Activated CD8-positive, alpha-beta memory T cell treated with anti-CD3 and anti-CD28 coated beads, Interleukin-2, amount 50 U/mL, for 48 hours (primary cell): ENCODE measurements around the gene RALB.

Experiments
- DNase-seq: peaks from one replicate; pipeline ENCODE4 v3.0.0-alpha.2; 2020

The RALB gene

DNA sequence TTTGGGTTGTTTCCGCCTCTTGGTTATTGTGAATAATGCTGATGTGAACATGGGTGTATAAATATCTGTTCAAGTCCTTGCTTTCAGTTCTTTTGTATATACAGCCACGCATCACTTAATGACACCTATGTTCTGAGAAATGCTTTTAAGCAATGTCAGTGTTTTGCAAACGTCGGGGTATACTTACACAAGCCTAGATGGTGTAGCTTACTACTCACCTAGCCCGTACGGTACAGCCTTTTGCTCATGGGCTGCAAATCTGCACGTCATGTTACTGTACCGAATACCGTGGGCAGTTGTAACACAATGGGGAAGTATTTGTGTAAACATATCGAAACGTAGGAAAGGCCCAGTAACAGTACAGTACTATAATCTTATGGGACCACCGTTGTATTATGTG, 12.4 kb downstream of the RALB start:
- DNase-seq = no peak

GRCh38 chr2:120267348-120267747, 14.7 kb downstream of the RALB start:
- no peak for DNase-seq

- DNase-seq = no peak
Observed at GRCh38 chr2:120269076-120269744, 16.6 kb downstream of the RALB start.

DNA sequence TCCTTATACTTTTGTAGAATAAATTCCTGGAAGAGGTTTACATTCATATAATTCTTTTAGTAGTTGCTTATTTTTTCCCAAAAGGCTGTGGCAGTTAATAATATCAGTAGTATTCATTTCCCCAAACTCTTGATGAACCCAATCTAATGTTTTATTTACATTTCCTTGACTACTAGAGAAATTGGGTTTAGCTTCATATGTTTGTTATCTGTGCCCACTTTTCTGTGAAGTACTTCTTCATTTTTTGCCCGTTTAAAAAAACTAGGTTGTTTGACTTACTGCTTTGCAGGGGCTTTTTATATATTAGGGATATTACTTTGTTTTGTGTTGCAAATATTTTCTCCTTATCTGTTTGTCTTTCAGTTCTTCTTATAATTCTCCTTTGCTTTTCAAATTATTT, 17.2 kb downstream of the RALB start:
- no peak for DNase-seq

DNA sequence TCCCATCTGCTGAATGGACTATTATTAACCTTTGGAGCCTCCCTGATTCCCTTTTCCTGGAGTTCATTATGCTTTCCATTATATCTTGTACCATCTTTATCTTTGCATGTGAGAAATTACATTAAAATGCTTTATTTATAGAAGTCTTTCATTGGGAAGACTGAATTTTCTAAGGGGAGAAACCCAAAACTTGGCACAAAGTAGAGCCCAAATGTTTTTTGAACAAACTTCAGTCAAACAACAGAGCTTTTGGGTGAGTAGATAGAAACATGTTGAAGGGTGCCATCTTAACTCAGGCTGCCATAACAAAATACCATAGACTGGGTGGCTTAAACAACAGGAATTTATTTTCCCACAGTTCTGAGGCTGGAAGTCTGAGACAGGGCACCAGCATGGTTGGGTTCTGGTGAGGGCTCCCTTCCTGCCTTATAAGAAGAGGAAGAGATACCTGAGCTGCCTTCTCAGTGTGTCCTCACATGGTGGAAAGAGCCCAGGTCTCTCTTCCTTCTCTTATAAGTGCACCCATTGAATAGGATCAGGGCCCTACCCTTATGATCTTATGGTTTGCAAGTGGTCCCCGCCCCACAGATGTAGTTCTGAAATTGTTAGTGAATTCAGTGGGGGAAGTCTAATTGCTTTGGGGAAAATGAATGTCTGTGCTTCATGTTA, 19.2 kb downstream of the RALB start:
- DNase-seq = no peak

GRCh38 chr2:120272763-120273481, 20.3 kb downstream of the RALB start:
- DNase-seq = no peak

- no peak for DNase-seq
Observed at GRCh38 chr2:120275617-120276400, 23.2 kb downstream of the RALB start.

GRCh38 chr2:120277505-120278205, 25.0 kb downstream of the RALB start:
- DNase-seq = no peak

GRCh38 chr2:120278901-120279300, 26.2 kb downstream of the RALB start:
- no peak for DNase-seq

DNA sequence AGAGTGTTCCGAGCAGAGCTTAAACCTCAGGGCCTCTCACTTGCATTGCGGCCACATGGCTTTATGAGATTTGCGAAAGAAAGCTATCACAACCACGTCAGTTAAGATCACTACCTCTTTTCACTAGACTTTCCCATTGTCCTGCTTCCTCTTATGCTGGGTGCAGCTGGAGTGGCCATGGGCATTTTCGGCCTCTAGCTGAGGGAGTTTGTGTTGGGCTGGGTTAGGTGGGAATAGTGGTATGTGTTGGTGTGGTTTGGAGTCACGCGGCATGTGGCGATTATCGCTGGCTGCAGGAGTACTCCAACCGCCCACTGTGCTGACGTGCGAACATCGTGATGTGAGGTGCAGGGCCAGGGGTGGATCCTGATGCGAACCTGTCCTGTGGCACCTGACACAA, 27.1 kb downstream of the RALB start:
- DNase-seq = no peak

DNA sequence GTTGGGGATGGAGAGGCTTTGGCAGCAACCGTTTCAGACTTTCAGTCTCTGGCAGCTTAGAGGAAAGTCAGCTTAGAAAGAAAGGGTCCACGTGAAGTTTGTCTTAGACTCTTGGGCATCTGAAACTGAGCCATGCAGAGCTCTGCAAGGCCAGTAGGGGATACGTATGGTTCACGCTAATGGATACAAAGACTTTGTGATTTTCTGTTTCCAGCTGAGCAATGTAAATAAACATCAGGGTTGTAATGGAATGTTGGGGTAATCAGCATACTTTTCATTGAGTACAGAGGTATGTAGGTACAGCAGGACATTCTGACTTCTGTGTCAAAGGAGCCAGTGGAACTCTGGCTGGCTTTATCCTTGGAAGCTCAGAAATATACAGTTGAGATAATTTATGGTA, 31.0 kb downstream of the RALB start:
- DNase-seq = no peak

GRCh38 chr2:120285056-120285455, 32.4 kb downstream of the RALB start:
- DNase-seq = no peak

DNA sequence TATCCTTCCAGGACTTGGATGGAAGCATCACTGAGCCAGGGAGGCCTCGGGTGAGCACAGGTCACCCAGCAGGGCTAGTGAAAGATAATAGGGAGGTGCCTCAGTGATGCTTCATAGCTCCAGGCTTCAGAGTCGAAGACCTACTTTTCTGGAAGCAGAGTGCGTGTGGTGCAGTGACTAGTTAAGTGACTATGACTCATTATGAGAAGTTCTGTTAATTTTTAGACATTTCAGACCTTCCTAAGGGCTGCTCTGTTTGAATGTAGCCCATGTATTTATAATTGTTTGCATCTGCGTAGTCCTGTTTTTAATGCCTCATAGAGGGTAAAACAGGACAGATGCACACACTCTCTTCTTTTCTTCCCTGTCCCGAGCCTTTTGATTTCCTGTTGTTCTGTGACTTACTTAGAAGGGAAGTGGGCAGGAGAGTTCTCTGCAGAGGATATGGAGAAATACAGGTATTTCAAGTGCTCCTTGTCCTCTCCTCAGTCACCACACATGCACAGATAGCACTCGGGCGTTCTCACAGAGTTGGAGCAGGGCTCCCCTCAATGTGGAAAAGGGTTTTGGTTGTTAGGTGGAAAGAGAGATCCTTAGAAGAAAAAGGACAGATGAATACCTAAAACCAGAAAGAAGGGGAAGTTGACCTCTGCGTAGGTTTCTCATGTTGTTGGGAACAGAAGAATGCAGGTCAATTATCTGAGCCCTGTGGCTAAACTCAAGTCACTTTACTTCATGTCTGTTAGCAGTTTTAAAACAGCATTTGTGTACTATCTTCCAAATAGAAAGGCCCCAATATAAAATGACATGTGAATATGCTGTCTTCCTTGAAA, 34.7 kb downstream of the RALB start:
- no peak for DNase-seq

DNA sequence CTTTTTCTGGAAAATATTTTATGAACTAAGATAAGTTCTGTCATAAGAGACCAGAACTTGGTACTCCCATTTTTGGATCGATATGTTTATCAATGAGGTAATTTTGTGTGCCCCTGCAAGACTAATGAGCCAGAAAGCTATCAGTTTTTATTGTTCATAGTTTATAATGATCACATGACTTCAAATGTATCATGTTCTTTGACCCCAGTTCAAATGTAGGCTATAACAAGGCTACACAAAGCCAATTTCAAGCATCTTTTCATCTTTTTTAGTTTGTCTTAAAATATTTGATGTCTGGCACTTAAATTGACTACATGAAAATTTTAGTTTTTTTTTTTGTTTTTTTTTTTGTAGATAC, 35.3 kb downstream of the RALB start:
- DNase-seq = no peak

DNA sequence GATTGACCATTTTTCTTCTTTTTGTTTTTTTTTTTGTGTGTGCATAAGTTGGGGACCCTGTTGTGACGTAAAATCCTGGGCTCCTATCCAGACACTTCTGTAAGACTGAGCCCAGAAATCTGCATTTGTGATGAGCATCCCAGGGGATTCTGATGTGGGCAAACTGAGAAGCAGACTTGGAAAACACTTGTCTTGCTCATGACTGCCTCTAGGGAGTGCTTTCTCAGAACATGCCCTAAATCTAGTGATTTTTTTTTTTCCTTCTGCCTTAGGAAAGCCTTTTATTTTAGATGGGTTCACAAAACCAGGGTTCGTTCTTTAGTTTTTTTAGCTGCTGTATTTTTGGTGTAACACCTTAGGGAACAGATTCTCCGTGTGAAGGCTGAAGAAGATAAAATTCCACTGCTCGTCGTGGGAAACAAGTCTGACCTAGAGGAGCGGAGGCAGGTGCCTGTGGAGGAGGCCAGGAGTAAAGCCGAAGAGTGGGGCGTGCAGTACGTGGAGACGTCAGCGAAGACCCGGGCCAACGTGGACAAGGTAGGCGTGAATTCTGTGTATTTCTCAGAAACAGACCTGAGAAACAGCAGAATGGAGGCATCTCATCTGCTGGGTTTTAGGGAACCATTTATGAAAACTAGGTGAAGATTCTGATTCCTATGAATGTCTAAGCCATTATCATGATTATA, 36.7 kb downstream of the RALB start:
- no peak for DNase-seq

GRCh38 chr2:120290737-120291136, 38.1 kb downstream of the RALB start:
- DNase-seq = no peak

DNA sequence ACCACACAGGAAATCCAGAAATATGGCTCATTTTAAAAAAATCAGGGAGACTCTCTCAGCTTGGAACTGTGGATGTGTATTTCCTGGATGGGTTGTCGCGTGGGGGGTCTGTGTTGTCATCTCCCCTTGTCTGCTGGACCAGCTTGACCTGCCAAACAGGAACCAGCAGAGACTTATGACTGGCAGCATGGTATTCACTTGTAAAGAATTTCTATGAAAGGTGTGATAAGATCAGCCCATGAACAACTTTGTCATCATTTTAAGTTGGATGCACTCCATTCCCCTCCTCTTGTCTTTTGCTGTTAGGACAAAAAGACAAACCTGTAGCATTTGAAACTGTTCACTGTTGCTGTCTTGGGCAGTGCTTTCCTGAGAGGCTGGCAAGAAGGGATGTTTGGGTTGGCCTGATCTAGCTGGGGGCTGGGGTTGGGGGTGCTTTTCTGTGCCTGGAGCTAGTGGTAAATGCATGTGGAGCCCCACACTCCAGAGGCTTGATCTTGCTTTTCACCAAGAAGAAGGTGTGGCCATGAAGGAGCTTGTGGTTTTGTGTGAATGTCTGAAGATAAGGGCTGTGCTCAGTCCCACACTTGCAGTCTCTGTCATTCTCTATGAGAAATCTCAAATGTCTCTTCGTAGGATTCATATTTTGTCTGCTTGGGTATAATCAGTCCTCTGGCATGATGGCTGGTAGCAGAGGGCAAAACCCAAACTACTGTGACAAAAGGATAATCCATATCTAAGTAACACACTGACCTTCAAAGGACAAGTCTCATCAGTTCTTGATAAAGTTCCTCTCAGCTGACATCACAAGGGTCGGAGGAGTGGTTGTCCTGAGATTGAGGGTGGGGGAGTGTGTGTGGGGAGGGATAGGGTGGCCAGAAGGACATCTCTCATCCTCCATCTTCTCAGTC, 39.0 kb downstream of the RALB start:
- no peak for DNase-seq

DNA sequence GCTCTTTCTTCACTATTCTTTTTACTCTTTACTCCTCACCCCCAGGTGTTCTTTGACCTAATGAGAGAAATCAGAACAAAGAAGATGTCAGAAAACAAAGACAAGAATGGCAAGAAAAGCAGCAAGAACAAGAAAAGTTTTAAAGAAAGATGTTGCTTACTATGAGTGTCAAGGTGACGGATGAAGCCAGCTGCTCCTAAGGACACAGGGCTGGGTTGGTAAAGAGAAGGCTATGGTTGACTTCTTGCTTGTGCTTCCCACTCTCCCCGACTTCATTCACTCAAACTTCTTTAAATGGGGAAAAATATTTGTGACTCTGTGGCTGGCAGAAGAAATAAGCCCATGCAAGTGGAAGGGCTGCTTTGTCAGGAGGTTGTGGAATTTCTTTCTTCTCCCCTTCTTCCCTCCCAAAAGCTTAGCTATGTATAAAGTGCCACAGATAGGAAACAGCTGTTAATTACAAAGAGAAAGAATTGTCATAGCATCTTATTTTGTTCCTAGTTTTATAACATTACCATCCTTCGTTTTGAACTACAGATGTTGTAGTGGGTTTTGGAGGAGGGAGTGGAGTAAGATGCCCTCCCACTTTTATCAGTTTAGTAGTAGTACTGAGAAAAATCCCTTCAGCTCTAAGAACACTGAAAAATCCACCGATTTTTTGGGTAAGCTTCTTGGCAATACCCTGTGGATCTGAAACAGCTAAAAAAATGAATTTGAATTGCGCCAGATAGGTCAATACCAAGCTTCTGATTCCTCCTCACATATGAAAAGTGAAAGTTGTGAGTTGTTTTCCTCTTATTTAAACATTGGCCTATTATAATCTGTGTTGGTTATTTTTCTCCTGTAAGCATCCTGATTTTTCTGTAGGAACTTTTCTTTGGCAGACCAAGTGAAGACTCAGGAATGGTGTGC, 40.7 kb downstream of the RALB start:
- DNase-seq = no peak

- no peak for DNase-seq
Observed at GRCh38 chr2:120294008-120294340, 41.3 kb downstream of the RALB start.
